ENCODE data around the gene AMMECR1.
"Not testable (repeated sequence)": the region's sequence is repeated elsewhere in the genome, so short reads cannot be mapped to it uniquely, and the experiment has no call there.

Gene AMMECR1

DNA sequence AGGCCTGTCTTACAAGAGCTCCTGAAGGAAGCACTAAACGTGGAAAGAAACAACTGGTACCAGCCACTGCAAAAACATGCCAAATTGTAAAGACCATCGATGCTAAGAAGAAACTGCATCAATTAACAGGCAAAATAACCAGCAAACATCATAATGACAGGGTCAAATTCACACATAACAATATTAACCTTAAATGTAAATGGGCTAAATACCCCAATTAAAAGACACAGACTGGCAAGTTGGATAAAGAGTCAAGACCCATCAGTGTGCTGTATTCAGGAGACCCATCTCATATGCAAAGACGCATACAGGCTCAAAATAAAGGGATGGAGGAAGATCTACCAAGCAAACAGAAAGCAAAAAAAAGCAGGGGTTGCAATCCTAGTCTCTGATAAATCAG is 86.4 kb downstream of the AMMECR1 start:
- H3K36me3 ChIP-seq (ENCODE audit: insufficient read depth, low read length); H3K4me3 ChIP-seq (ENCODE audit: low read depth, low read length); H3K27me3 ChIP-seq (ENCODE audit: insufficient read depth, low read length); H3K79me2 ChIP-seq (ENCODE audit: control insufficient read depth, insufficient read depth, low read length, unreplicated experiment); H2AFZ ChIP-seq (ENCODE audit: low read length, unreplicated experiment); H3K27ac ChIP-seq (ENCODE audit: low read depth, low read length): not testable (repeated sequence)
- H3K4me1 ChIP-seq (ENCODE audit: control insufficient read depth, insufficient read depth, low read length, unreplicated experiment) = peaks cover 13% of the 10 kb centered on the region

DNA sequence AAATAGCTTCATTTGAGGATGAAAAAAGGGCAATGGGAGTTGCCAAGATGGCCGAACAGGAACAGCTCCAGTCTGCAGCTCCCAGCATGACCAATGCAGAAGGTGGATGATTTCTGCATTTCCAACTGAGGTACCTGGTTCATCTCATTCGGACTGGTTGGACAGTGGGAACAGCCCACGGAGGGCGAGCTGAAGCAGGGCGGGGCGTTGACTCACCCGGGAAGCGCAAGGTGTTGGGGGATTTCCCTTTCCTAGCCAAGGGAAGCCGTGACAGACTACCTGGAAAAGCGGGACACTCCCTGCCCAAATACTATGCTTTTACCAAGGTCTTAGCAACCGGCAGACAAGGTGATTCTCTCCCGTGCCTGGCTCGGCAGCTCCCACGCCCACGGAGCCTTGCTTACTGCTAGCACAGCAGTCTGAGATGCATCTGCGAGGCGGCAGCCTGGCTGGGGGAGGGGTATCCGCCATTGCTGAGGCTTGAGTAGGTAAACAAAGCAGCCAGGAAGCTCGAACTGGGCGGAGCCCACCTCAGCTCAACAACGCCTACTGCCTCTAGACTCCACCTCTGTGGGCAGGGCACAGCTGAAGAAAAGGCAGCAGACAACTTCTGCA is 88.3 kb downstream of the AMMECR1 start:
- not testable (repeated sequence) for H3K27ac ChIP-seq (ENCODE audit: low read depth, low read length); H3K27me3 ChIP-seq (ENCODE audit: insufficient read depth, low read length); H3K4me3 ChIP-seq (ENCODE audit: low read depth, low read length); H3K79me2 ChIP-seq (ENCODE audit: control insufficient read depth, insufficient read depth, low read length, unreplicated experiment); H3K36me3 ChIP-seq (ENCODE audit: insufficient read depth, low read length); H2AFZ ChIP-seq (ENCODE audit: low read length, unreplicated experiment)
- peaks cover 14% of the 10 kb centered on the region for H3K4me1 ChIP-seq (ENCODE audit: control insufficient read depth, insufficient read depth, low read length, unreplicated experiment)

DNA sequence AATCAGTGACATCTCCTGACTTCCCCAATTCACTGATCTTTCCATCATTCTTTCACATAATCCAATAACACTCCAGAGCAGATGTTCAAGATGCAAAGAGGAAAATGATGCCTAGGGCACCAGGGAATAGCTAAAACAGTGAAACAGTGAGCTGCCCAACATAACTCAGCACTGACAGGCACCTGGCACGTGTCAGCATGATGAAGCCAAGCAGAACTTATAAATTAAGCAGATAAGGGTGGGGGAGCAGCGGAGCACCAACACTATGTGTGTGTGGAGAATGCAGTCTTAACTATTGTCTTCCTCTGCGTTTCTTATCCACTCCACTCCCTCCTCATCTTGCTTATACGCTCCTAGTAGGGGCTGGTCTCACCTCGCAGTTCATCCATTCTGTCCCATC is 89.4 kb downstream of the AMMECR1 start:
- H3K4me1 ChIP-seq (ENCODE audit: control insufficient read depth, insufficient read depth, low read length, unreplicated experiment) = peaks cover 14% of the 10 kb centered on the region
- no peaks in the 10 kb centered on the region for H3K27me3 ChIP-seq (ENCODE audit: insufficient read depth, low read length)

DNA sequence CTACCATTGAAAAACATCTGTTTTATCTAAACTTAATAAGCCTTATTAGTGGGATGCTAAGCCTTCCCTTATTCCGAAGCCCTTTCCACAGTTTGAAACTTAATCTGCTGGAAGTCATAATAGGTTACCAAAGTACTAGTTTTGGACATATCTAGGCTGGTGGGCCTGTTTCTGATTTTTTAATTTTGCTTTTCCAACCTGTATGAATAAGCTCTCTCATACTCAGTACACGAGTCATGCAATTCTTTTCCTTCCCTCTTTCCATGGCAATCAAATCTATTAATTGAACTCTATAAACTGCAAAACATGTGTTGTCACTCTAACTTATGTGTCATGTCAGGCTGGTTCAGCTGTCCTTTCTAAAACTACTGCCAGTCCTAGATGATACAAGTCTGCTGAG is 91.0 kb downstream of the AMMECR1 start:
- no peak overlapping the region for H2AFZ ChIP-seq (ENCODE audit: low read length, unreplicated experiment)
- H3K36me3 ChIP-seq (ENCODE audit: insufficient read depth, low read length) = no peaks in the 10 kb centered on the region
- H3K79me2 ChIP-seq (ENCODE audit: control insufficient read depth, insufficient read depth, low read length, unreplicated experiment) = peaks cover 8% of the 10 kb centered on the region
- H3K27me3 ChIP-seq (ENCODE audit: insufficient read depth, low read length) = no peaks in the 10 kb centered on the region
- peak overlapping the region; percentile 63 for H3K27ac ChIP-seq (ENCODE audit: low read depth, low read length)
- peaks cover 14% of the 10 kb centered on the region for H3K4me1 ChIP-seq (ENCODE audit: control insufficient read depth, insufficient read depth, low read length, unreplicated experiment)
- H3K4me3 ChIP-seq (ENCODE audit: low read depth, low read length) = no peak overlapping the region

More for the DNA sequence above, 89.4 kb downstream of the AMMECR1 start:
- Histone ChIP-seq H3K79me2 (ENCODE audit: control insufficient read depth, insufficient read depth, low read length, unreplicated experiment) (peaks cover 8% of the 10 kb centered on the region), H2AFZ (ENCODE audit: low read length, unreplicated experiment) (no peak overlapping the region), H3K27ac (ENCODE audit: low read depth, low read length) (no peak overlapping the region), H3K4me3 (ENCODE audit: low read depth, low read length) (no peak overlapping the region), H3K36me3 (ENCODE audit: insufficient read depth, low read length) (no peaks in the 10 kb centered on the region)

DNA sequence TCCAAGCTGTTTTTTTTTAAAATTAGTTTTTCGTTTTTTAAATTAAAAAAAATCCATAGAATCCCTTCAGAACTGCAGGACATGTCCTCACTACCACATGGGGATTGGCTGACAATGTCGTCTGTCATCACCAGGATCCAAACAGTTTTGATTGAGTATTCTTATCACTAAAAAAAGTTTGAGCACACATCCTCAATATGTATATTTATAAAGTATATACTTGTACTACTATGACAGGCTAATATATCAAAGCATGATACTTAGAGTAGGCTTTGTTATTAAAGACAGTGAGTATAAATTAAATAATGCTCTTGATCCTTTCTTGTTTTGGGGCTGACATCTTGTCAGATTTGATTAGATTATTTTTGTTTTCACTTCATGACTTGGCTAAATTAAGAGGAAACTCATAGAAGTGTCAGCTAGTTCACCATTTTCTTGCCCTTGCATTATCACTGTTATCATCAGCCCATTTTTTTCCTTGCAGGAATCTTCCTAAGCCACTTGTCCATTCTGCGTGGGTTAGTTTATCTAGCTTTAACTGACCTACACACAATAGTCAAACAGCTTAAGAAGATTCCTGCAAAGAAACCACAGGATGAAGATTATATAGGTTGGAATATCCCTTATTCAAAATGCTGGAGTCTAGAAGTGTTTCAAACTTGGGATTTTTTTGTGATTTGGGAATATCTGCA is 92.8 kb downstream of the AMMECR1 start:
- Histone ChIP-seq H3K36me3 (ENCODE audit: insufficient read depth, low read length) (no peaks in the 10 kb centered on the region), H3K4me3 (ENCODE audit: low read depth, low read length) (no peak overlapping the region), H3K27me3 (ENCODE audit: insufficient read depth, low read length) (no peaks in the 10 kb centered on the region), H3K27ac (ENCODE audit: low read depth, low read length) (no peak overlapping the region), H2AFZ (ENCODE audit: low read length, unreplicated experiment) (no peak overlapping the region), H3K79me2 (ENCODE audit: control insufficient read depth, insufficient read depth, low read length, unreplicated experiment) (peaks cover 14% of the 10 kb centered on the region), H3K4me1 (ENCODE audit: control insufficient read depth, insufficient read depth, low read length, unreplicated experiment) (peaks cover 19% of the 10 kb centered on the region)

DNA sequence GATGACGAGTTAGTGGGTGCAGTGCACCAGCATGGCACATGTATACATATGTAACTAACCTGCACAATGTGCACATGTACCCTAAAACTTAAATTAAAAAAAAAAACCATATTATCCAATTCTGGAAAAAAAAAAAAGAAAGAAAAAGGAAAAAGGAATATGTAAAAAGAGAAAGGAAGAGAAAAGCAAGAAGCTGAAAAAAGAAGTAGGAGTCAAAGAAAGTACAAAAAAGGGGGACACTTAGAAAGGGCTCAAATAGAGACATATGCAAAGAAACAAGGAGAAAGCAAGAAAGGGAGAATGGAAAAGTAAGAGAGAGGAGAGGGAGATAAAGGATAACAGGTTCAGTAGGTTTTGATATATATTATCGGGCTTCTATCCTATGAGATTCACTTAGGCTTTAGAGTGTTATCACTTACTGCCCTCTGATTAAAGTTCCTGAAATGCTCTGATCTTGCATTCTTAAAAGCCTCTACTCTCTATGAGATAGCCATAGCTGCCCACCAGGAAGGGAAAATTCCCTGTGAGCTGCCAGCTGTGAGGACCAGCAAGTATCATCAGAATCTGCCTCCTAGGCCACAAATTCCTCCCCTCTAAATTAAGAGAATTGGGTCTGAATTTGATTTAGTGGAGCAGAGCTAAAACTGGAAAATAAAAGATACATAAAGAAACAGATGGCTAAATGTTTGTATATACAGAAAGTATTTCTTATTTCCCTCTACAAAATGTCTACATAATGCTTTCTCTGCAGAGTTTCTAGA is 95.2 kb downstream of the AMMECR1 start:
- Histone ChIP-seq H3K36me3 (ENCODE audit: insufficient read depth, low read length) (no peaks in the 10 kb centered on the region), H3K27me3 (ENCODE audit: insufficient read depth, low read length) (no peaks in the 10 kb centered on the region), H2AFZ (ENCODE audit: low read length, unreplicated experiment) (no peak overlapping the region), H3K79me2 (ENCODE audit: control insufficient read depth, insufficient read depth, low read length, unreplicated experiment) (peaks cover 14% of the 10 kb centered on the region), H3K4me3 (ENCODE audit: low read depth, low read length) (no peak overlapping the region), H3K27ac (ENCODE audit: low read depth, low read length) (no peak overlapping the region), H3K4me1 (ENCODE audit: control insufficient read depth, insufficient read depth, low read length, unreplicated experiment) (peaks cover 37% of the 10 kb centered on the region)

DNA sequence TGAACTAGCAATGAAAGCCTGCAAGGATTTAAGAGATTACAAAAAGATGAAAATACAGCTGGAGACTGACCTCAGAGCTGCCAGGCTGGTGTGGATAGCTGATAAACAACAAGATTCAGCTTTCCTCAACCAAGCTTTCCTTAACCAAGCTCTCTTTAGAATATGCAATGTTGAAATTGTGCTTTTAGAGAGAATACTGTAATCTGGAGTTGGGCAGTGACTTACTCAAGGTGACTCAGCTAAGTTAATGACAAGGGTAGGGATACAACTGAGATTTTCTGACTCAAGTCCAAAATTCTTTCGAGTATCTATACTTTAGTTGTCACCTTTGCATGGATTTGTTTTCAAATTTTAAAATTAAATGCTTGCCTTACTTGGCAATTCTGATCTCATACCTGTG is 98.0 kb downstream of the AMMECR1 start:
- H3K79me2 ChIP-seq (ENCODE audit: control insufficient read depth, insufficient read depth, low read length, unreplicated experiment) = peaks cover 9% of the 10 kb centered on the region
- peak overlapping the region; percentile 93 for H3K27ac ChIP-seq (ENCODE audit: low read depth, low read length)
- H3K27me3 ChIP-seq (ENCODE audit: insufficient read depth, low read length) = no peaks in the 10 kb centered on the region
- no peak overlapping the region for H3K4me3 ChIP-seq (ENCODE audit: low read depth, low read length)
- peaks cover 44% of the 10 kb centered on the region for H3K4me1 ChIP-seq (ENCODE audit: control insufficient read depth, insufficient read depth, low read length, unreplicated experiment)
- H3K36me3 ChIP-seq (ENCODE audit: insufficient read depth, low read length) = peaks cover 4% of the 10 kb centered on the region; the same call in 1 of the 2 replicates
- H2AFZ ChIP-seq (ENCODE audit: low read length, unreplicated experiment) = no peak overlapping the region

DNA sequence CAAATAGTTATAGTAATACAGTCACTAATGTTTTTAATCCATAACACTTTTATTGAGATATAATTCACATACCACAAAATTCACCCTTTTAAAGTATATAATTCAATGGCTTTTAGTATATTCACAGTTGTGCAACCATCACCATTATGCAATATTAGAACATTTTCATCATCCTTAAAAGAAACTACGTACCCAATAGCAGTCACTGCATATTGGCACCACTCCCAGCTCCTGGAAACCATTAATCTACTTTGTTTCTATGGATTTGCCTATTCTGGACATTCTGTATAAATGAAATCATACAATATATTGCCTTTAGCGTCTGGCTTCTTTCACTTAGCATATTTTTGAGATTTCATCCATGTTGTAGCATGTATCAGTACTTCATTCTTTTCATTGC is 99.3 kb downstream of the AMMECR1 start:
- peaks cover 44% of the 10 kb centered on the region for H3K4me1 ChIP-seq (ENCODE audit: control insufficient read depth, insufficient read depth, low read length, unreplicated experiment)
- peak overlapping the region; percentile 93 for H3K27ac ChIP-seq (ENCODE audit: low read depth, low read length)
- H3K36me3 ChIP-seq (ENCODE audit: insufficient read depth, low read length) = peaks cover 4% of the 10 kb centered on the region; the same call in 1 of the 2 replicates
- no peak overlapping the region for H2AFZ ChIP-seq (ENCODE audit: low read length, unreplicated experiment)
- H3K27me3 ChIP-seq (ENCODE audit: insufficient read depth, low read length) = no peaks in the 10 kb centered on the region
- peaks cover 5% of the 10 kb centered on the region for H3K79me2 ChIP-seq (ENCODE audit: control insufficient read depth, insufficient read depth, low read length, unreplicated experiment)
- H3K4me3 ChIP-seq (ENCODE audit: low read depth, low read length) = no peak overlapping the region; the same call in 1 of the 2 replicates

DNA sequence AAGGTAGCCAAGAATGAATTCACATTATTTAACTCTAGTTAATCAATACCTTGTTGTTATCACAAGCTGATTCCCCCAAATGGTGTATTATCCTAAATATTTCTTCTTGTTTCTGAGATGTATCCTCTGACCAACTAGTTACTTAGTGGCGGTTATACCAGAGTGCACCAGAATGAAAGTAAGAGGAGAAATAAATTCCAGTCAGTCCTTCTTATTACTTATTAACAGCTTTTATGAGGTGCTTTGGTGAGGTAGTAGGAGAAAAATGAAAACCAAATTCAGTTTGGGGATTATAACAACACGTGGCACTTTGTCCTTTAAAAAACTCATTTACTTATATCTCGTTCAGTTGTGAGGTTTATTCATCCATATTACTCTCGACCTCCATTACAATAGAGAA is 101.9 kb downstream of the AMMECR1 start:
- Histone ChIP-seq H3K36me3 (ENCODE audit: insufficient read depth, low read length) (peaks cover 4% of the 10 kb centered on the region; the same call in 1 of the 2 replicates), H3K79me2 (ENCODE audit: control insufficient read depth, insufficient read depth, low read length, unreplicated experiment) (peaks cover 6% of the 10 kb centered on the region), H3K4me1 (ENCODE audit: control insufficient read depth, insufficient read depth, low read length, unreplicated experiment) (peaks cover 49% of the 10 kb centered on the region), H3K4me3 (ENCODE audit: low read depth, low read length) (no peak overlapping the region), H3K27ac (ENCODE audit: low read depth, low read length) (peak overlapping the region; percentile 80; the same call in 1 of the 2 replicates), H2AFZ (ENCODE audit: low read length, unreplicated experiment) (no peak overlapping the region), H3K27me3 (ENCODE audit: insufficient read depth, low read length) (no peaks in the 10 kb centered on the region)

DNA sequence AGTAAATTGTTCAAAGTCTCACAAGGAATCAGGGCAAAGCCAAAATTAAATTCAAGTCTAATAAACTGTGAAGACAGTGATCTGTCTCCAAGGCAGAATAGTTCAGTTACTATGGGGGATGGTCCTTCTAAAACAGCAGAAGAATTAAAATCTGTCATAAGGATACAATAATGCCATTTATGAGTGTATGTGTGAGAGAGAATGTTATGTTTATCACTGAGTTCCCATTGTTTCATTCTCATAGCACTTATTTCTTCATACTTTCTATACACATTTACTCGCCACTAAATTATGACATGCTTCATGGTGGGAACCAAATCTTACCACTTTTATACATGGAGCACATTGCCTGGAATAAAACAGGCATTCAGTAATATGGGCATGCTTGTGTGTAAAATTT is 102.5 kb downstream of the AMMECR1 start:
- Histone ChIP-seq H3K27me3 (ENCODE audit: insufficient read depth, low read length) (no peaks in the 10 kb centered on the region), H3K79me2 (ENCODE audit: control insufficient read depth, insufficient read depth, low read length, unreplicated experiment) (peaks cover 2% of the 10 kb centered on the region), H3K36me3 (ENCODE audit: insufficient read depth, low read length) (peaks cover 4% of the 10 kb centered on the region; the same call in 1 of the 2 replicates), H3K4me3 (ENCODE audit: low read depth, low read length) (no peak overlapping the region), H3K4me1 (ENCODE audit: control insufficient read depth, insufficient read depth, low read length, unreplicated experiment) (peaks cover 53% of the 10 kb centered on the region), H3K27ac (ENCODE audit: low read depth, low read length) (peak overlapping the region; percentile 80; the same call in 1 of the 2 replicates), H2AFZ (ENCODE audit: low read length, unreplicated experiment) (no peak overlapping the region)

All from ACC112 (cell line).